HepG2 (cell line): ENCODE data around the gene KCTD6. TPM values are rescaled to one million over a fixed set of nuclear protein-coding genes. Genes with fewer than 3 reads are reported as not detected.
A peak's percentile ranks its signal among the peaks of the same experiment; 100 is the strongest.

ENCODE experiments used
- BCL6 ChIP-seq: IDR thresholded peaks from 2 replicates; pipeline ENCODE4 v1.6.1; 2016; ENCODE audit warnings: missing genetic modification reagents, missing compliant biosample characterization
- BRD4 ChIP-seq: sonication (generic); formaldehyde crosslinking; IDR thresholded peaks from 2 replicates; pipeline ENCODE4 v1.4.0; 2020; ENCODE audit warnings: missing genetic modification reagents
- CREB1 ChIP-seq, 2 experiments: fragments of 450-650 bp in 1 of 2; IDR thresholded peaks; 2 replicates each; pipeline ENCODE4 v1.6.1; 2016 to 2017; ENCODE audit warnings: control low read depth in 1 of 2, mild to moderate bottlenecking in 1 of 2, missing compliant biosample characterization in 1 of 2, missing genetic modification characterization in 1 of 2
- ELF4 ChIP-seq: sonication (generic); formaldehyde crosslinking; IDR thresholded peaks from 2 replicates; pipeline ENCODE4 v1.5.0; 2020; ENCODE audit warnings: missing genetic modification reagents, mild to moderate bottlenecking, moderate library complexity, borderline replicate concordance
- MAZ ChIP-seq, 2 experiments: sonication (generic) in 1 of 2; formaldehyde crosslinking in 1 of 2; IDR thresholded peaks; 2 replicates each; pipeline versions ENCODE4 v1.5.0 to v1.6.1; 2012 to 2020; ENCODE audit warnings: low read depth in 2 of 2, mild to moderate bottlenecking in 2 of 2, borderline replicate concordance in 1 of 2, improper control_type of control experiment in 1 of 2, low read length in 1 of 2, missing genetic modification reagents in 1 of 2, moderate library complexity in 1 of 2
- MED13 ChIP-seq: sonication (generic); formaldehyde crosslinking; IDR thresholded peaks from 2 replicates; pipeline ENCODE4 v1.5.0; 2020; ENCODE audit warnings: missing genetic modification reagents
- NONO ChIP-seq, 2 experiments: fragments of 450-650 bp in 1 of 2; sonication (generic) in 1 of 2; formaldehyde crosslinking in 1 of 2; IDR thresholded peaks in 1 of 2; conservative IDR thresholded peaks in 1 of 2; 2 replicates each; pipeline versions ENCODE4 v1.6.1 to v1.8.0; 2017 to 2022; ENCODE audit warnings: mild to moderate bottlenecking in 1 of 2, missing genetic modification reagents in 1 of 2, moderate library complexity in 1 of 2
- NR2F2 ChIP-seq: IDR thresholded peaks from 2 replicates; pipeline ENCODE4 v1.6.1; 2012; ENCODE audit warnings: low read depth, inconsistent platforms, borderline replicate concordance
- PAXIP1 ChIP-seq: sonication (generic); formaldehyde crosslinking; conservative IDR thresholded peaks from 2 replicates; pipeline ENCODE4 v1.4.0; 2020; ENCODE audit warnings: mild to moderate bottlenecking, missing genetic modification reagents, moderate library complexity
- POLR2A ChIP-seq, 2 experiments: IDR thresholded peaks; 2 replicates each; pipeline ENCODE4 v1.6.1; 2011; ENCODE audit warnings: low read depth in 2 of 2, low read length in 2 of 2, mild to moderate bottlenecking in 1 of 2, moderate library complexity in 1 of 2; ENCODE audit not compliant: insufficient read depth in 1 of 2
- PTBP1 ChIP-seq: fragments of 200-400 bp; formaldehyde crosslinking; IDR thresholded peaks from 2 replicates; pipeline ENCODE4 v1.6.1; 2018; ENCODE audit warnings: low read length, low read depth; ENCODE audit not compliant: poor library complexity, severe bottlenecking
- SIX4 ChIP-seq: sonication (generic); formaldehyde crosslinking; IDR thresholded peaks from 2 replicates; pipeline ENCODE4 v1.4.0; 2020; ENCODE audit warnings: missing genetic modification reagents
- ZEB1 ChIP-seq: IDR thresholded peaks from 2 replicates; pipeline ENCODE4 v1.6.1; 2012; ENCODE audit warnings: mild to moderate bottlenecking, low read depth, inconsistent platforms; ENCODE audit not compliant: insufficient replicate concordance
- ZNF224 ChIP-seq: sonication (generic); formaldehyde crosslinking; IDR thresholded peaks from 2 replicates; pipeline ENCODE4 v1.5.0; 2020; ENCODE audit warnings: mild to moderate bottlenecking, missing genetic modification reagents
- ZNF230 ChIP-seq: sonication (generic); formaldehyde crosslinking; IDR thresholded peaks from 2 replicates; pipeline ENCODE4 v1.4.0; 2020; ENCODE audit warnings: mild to moderate bottlenecking, missing genetic modification reagents
- ZNF512 ChIP-seq: sonication (generic); formaldehyde crosslinking; IDR thresholded peaks from 2 replicates; pipeline ENCODE4 v1.4.0; 2020; ENCODE audit warnings: mild to moderate bottlenecking, missing genetic modification reagents
- ZNF788 ChIP-seq: sonication (generic); formaldehyde crosslinking; IDR thresholded peaks from 2 replicates; pipeline ENCODE4 v1.5.0; 2020; ENCODE audit warnings: mild to moderate bottlenecking, missing genetic modification reagents, borderline replicate concordance
- polyA plus RNA-seq, 8 experiments: library from polyadenylated mRNA; depleted of rRNA in 3 of 8; stranded (reverse) in 7 of 8; unstranded in 1 of 8; fragments of >200 nt; fragmentation: Illumina TruSeq in 4 of 8; extraction: Trizol in 4 of 8; gene quantifications; 2 replicates each; pipeline versions ENCODE4 v1.2.1 to v1.2.3, GENCODE V29; 2011 to 2016; ENCODE audit warnings: low read depth in 4 of 8, missing spikeins in 1 of 8, mixed read lengths in 1 of 8; ENCODE audit not compliant: insufficient read depth in 1 of 8
- total RNA-seq, 5 experiments: library from RNA; depleted of rRNA; stranded (reverse); fragments of >200 nt; fragmentation: Illumina TruSeq; extraction: Trizol; gene quantifications; 2 replicates each; pipeline ENCODE4 v1.2.3, GENCODE V29; 2016; ENCODE audit warnings: low read depth in 1 of 5
- TF ChIP-seq, protein P1 (sequence below): sonication (generic); formaldehyde crosslinking; IDR thresholded peaks from 2 replicates; pipeline ENCODE4 v1.8.0; 2022; ENCODE audit warnings: mild to moderate bottlenecking, missing genetic modification reagents, borderline replicate concordance
- TF ChIP-seq, protein P2 (sequence below): sonication (generic); formaldehyde crosslinking; IDR thresholded peaks from 2 replicates; pipeline ENCODE4 v1.5.1; 2020; ENCODE audit warnings: missing genetic modification reagents, mild to moderate bottlenecking, borderline replicate concordance
- TF ChIP-seq, protein P3 (sequence below): sonication (generic); formaldehyde crosslinking; IDR thresholded peaks from 2 replicates; pipeline ENCODE4 v1.5.0; 2020; ENCODE audit warnings: missing genetic modification reagents, mild to moderate bottlenecking, borderline replicate concordance

Gene KCTD6
- total and polyA plus RNA-seq, 2 of the 13 experiments (the other 11 are each of a cell fraction or from before 2014, with no cell fraction given), result 13.4 to 14.2 TPM

DNA sequence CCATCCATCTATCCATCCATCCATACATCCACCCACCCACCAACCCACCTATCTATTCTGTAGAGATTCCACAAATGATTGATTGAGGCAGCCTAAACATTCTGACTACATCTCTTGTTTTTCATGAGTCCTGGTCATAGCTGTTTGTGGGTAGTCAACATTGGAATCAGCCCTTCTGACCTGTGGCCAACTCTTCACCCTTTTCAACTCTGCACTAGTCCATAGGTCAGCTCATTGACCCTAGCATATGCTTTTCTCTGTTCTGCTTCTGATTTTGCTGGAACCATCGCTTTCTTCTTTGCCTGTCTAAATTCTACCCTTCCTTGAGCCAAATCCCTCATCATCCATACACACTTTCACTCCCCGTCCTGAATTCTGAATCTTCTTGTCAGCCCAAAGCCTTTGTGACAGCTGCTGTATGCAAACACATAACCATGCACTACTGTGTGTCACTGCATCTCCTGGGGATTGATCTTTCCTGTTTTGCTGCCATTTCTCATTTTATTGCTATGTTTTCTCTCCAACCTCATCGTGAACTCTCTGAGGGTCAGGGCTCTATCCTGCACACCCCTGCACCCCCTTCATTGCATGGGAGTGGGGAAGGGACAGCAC lies 16.8 kb upstream of the KCTD6 start (continued):
- peak; percentile 90 for TF ChIP-seq PAXIP1 (CRISPR knock-in tag)
- no peak for TF ChIP-seq ZNF788
- peak; percentile 94 for TF ChIP-seq NR2F2
- no peak for TF ChIP-seq BRD4 (CRISPR knock-in tag)
- no peak for TF ChIP-seq ZNF512 (CRISPR knock-in tag)
- TF ChIP-seq CREB1 (IDR thresholded peaks at IDR 0.05), result no peak
- TF ChIP-seq CREB1 (CRISPR knock-in tag; IDR thresholded peaks at IDR 0.05), result peak; percentile 24; the same call in 1 of the 2 replicates
- TF ChIP-seq ZEB1, result no peak
- TF ChIP-seq, protein P1, sequence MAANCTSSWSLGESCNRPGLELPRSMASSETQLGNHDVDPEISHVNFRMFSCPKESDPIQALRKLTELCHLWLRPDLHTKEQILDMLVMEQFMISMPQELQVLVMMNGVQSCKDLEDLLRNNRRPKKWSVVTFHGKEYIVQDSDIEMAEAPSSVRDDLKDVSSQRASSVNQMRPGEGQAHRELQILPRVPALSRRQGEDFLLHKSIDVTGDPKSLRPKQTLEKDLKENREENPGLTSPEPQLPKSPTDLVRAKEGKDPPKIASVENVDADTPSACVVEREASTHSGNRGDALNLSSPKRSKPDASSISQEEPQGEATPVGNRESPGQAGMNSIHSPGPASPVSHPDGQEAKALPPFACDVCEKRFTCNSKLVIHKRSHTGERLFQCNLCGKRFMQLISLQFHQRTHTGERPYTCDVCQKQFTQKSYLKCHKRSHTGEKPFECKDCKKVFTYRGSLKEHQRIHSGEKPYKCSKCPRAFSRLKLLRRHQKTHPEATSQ (CRISPR knock-in tag), result no peak
- TF ChIP-seq, protein P2, sequence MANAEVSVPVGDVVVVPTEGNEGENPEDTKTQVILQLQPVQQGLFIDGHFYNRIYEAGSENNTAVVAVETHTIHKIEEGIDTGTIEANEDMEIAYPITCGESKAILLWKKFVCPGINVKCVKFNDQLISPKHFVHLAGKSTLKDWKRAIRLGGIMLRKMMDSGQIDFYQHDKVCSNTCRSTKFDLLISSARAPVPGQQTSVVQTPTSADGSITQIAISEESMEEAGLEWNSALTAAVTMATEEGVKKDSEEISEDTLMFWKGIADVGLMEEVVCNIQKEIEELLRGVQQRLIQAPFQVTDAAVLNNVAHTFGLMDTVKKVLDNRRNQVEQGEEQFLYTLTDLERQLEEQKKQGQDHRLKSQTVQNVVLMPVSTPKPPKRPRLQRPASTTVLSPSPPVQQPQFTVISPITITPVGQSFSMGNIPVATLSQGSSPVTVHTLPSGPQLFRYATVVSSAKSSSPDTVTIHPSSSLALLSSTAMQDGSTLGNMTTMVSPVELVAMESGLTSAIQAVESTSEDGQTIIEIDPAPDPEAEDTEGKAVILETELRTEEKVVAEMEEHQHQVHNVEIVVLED, result no peak
- TF ChIP-seq ZNF224 (CRISPR knock-in tag), result no peak
- no peak for TF ChIP-seq NONO (IDR thresholded peaks at IDR 0.05)
- no peak for TF ChIP-seq NONO (CRISPR knock-in tag; conservative IDR thresholded peaks at IDR 0.05)
- no peak; the same call in 1 of the 2 replicates for TF ChIP-seq BCL6 (CRISPR knock-in tag)
- TF ChIP-seq, protein P3, sequence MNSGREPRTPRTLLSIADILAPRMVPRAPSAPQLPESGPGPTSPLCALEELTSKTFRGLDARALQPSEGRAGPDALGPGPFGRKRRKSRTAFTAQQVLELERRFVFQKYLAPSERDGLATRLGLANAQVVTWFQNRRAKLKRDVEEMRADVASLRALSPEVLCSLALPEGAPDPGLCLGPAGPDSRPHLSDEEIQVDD (CRISPR knock-in tag), result no peak
- no peak for TF ChIP-seq SIX4 (CRISPR knock-in tag)
- TF ChIP-seq MED13, result no peak
- no peak for TF ChIP-seq MAZ (IDR thresholded peaks at IDR 0.05; ENCODE audit: borderline replicate concordance, low read depth, low read length)
- TF ChIP-seq MAZ (CRISPR knock-in tag; IDR thresholded peaks at IDR 0.05; ENCODE audit: low read depth), result no peak
- TF ChIP-seq POLR2A (IDR thresholded peaks at IDR 0.05; ENCODE audit: insufficient read depth in 1 of 2, low read depth in 2 of 2, low read length in 2 of 2), result no peak
- no peak for TF ChIP-seq PTBP1
- no peak for TF ChIP-seq ELF4
- no peak for TF ChIP-seq ZNF230 (CRISPR knock-in tag)
